Progenitor cell of endocrine pancreas (in vitro differentiated cells): ENCODE data around the gene LRIG1. TPM values are rescaled to one million over a fixed set of nuclear protein-coding genes. Genes with fewer than 3 reads are reported as not detected.

Experiments
- DNase-seq: peaks from one replicate; pipeline ENCODE4 v3.0.0; 2021; ENCODE audit warnings: low spot score; ENCODE audit not compliant: unreplicated experiment
- H3K27ac Mint-ChIP-seq: 2 replicates; pipeline ENCODE4 v1.8.0; 2021; ENCODE audit warnings: mild to moderate bottlenecking, moderate library complexity, mixed read lengths
- H3K27me3 Mint-ChIP-seq: 2 replicates; pipeline ENCODE4 v1.8.0; 2021; ENCODE audit warnings: mixed read lengths
- H3K36me3 Mint-ChIP-seq: 2 replicates; pipeline ENCODE4 v1.8.0; 2022; ENCODE audit warnings: mixed read lengths; ENCODE audit not compliant: insufficient read depth
- H3K4me1 Mint-ChIP-seq: 2 replicates; pipeline ENCODE4 v1.8.0; 2021; ENCODE audit warnings: low read depth, mixed read lengths
- H3K4me3 Mint-ChIP-seq: 2 replicates; pipeline ENCODE4 v1.8.0; 2021; ENCODE audit warnings: low read depth, mild to moderate bottlenecking, moderate library complexity, mixed read lengths
- H3K9me3 Mint-ChIP-seq: 2 replicates; pipeline ENCODE4 v1.8.0; 2021; ENCODE audit warnings: low read depth, mixed read lengths
- total RNA-seq: library from RNA; stranded (reverse); gene quantifications from 2 replicates; pipeline ENCODE4 v1.2.1, GENCODE V29; 2021
- TF ChIP-seq, protein P1 (sequence below): fragments of 200-600 bp; sonication (generic); IDR thresholded peaks from one replicate; pipeline ENCODE4 v1.5.0; 2021; ENCODE audit warnings: antibody characterized with exemption, mild to moderate bottlenecking; ENCODE audit not compliant: unreplicated experiment

Gene LRIG1
- total RNA-seq, 1 donor from 2014 or later, result 31.4 TPM

DNA sequence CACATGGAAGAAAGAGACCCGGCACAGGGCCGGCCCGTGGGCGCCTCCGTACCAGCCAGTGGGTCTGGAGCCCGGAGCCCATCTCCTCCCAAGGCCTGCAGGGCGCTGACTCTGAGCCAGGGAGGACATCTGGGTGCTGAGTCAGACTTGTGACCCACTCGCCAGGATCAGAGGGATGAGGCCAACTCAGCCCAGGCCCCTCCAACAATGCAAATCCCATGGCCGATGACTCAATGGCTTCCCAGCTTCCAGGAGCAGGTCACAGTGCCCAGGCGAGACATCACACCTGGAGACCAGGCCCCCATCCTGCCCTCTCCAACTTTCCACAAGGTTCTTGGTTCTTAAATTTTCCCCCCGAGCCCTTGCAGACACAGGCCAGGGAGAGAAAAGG, 95.1 kb downstream of the LRIG1 start:
- TF ChIP-seq, protein P1, sequence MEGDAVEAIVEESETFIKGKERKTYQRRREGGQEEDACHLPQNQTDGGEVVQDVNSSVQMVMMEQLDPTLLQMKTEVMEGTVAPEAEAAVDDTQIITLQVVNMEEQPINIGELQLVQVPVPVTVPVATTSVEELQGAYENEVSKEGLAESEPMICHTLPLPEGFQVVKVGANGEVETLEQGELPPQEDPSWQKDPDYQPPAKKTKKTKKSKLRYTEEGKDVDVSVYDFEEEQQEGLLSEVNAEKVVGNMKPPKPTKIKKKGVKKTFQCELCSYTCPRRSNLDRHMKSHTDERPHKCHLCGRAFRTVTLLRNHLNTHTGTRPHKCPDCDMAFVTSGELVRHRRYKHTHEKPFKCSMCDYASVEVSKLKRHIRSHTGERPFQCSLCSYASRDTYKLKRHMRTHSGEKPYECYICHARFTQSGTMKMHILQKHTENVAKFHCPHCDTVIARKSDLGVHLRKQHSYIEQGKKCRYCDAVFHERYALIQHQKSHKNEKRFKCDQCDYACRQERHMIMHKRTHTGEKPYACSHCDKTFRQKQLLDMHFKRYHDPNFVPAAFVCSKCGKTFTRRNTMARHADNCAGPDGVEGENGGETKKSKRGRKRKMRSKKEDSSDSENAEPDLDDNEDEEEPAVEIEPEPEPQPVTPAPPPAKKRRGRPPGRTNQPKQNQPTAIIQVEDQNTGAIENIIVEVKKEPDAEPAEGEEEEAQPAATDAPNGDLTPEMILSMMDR, result no peak
- H3K4me3 Mint-ChIP-seq, result no peak overlapping the region
- no peak for DNase-seq
- H3K4me1 Mint-ChIP-seq, result peaks cover 24% of the 10 kb centered on the region
- H3K36me3 Mint-ChIP-seq, result peaks cover 26% of the 10 kb centered on the region
- H3K27me3 Mint-ChIP-seq, result no peaks in the 10 kb centered on the region
- H3K27ac Mint-ChIP-seq, result no peak overlapping the region
- H3K9me3 Mint-ChIP-seq, result no peaks in the 10 kb centered on the region

DNA sequence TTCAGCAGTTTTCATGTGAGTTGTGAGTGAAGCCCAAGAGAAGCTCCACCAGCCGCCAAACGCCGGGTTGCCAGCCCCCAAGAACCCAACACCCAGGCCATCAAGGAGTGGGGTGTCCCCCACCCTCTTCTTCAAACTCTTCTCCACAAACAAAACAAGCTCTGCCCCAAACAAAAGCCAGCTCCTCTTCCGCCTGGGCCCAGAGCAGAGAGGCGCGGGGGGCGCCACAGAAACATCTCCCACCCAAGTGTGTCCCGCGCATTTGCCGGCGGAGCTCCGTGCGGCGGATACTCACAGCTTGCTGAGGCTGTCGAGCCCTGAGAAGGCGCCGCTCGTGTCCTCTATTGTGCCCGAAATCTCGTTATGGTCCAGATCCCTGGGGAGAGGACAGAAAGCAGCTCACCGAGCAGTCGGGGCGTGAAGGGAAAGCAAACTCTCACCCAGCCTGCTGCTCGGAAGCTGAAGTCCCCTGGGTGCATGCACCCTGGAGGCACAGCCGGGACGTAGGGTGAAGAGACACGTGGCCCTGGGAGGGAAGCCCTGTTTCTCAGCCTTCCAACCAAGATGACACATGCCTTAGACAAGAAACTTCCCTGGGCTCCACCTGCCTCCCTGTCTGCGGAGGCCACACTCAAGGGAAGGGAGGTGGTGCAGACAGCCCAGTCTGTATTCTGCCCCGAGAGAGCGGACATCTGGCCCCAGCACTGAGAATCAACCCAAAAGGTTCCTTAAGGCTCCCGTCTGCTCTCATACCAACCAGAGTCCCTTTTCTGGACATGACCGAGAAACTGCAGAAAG, 95.7 kb downstream of the LRIG1 start:
- no peak overlapping the region for H3K4me3 Mint-ChIP-seq
- H3K36me3 Mint-ChIP-seq, result peaks cover 25% of the 10 kb centered on the region
- no peak for DNase-seq
- H3K4me1 Mint-ChIP-seq, result peaks cover 24% of the 10 kb centered on the region
- no peaks in the 10 kb centered on the region for H3K9me3 Mint-ChIP-seq
- TF ChIP-seq, protein P1, result no peak
- H3K27ac Mint-ChIP-seq, result no peak overlapping the region
- H3K27me3 Mint-ChIP-seq, result no peaks in the 10 kb centered on the region

DNA sequence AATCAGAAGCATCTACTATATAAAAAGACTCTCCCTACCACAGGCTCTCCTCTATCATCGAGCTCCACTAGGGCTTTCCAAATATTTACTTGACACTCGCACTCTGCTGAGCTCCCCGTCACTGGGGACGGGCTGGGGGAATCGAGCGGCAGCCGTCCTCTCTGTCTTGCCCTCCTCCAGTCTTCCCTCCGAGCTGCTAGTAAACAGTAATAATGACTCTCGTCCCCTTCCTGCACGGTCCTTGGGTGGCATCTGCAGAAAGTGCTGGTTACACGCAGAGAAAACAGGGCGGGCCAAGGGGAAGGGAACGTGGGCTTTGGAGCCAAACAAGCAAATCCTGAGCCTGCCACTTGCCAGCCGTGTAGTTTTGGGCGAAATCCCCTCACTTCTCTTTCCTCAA, 96.6 kb downstream of the LRIG1 start:
- no peaks in the 10 kb centered on the region for H3K9me3 Mint-ChIP-seq
- H3K4me1 Mint-ChIP-seq, result peaks cover 24% of the 10 kb centered on the region
- H3K36me3 Mint-ChIP-seq, result peaks cover 23% of the 10 kb centered on the region
- no peak overlapping the region for H3K27ac Mint-ChIP-seq
- TF ChIP-seq, protein P1, result no peak
- no peak for DNase-seq
- H3K4me3 Mint-ChIP-seq, result no peak overlapping the region
- H3K27me3 Mint-ChIP-seq, result no peaks in the 10 kb centered on the region

DNA sequence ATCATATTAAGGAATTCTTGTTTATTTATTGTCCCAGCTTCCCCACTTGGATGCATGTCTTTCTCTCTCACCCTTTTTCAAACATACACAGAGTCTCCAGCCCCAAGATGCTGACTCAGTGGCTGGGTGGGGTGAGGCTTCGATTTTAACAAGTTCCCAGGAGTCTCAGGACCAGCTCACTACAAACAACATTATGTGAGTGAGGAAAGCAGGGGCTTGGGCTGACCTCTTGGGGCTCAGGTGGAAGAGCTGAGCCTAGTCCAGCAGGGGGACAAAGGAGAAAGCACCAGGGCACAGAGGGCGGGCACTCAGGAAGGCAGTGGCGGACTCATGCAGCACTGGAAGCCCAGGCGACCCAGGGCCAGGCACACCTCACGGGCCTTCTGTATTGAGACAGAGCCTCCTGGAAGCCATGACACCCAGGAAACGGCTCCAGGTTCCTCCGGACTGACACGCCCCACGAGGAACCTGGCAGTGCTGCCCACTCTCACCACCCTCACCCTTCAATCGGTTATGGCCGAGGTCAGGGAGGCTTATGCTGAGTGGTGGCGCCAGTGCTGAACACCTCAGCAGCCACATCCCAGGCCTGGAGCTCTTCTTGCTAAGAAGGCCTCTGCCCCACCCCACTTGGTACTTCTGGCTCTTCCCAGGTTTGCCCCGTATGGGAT, 97.4 kb downstream of the LRIG1 start:
- Mint-ChIP-seq H3K4me1 (peaks cover 24% of the 10 kb centered on the region), H3K27ac (no peak overlapping the region), H3K4me3 (no peak overlapping the region), H3K36me3 (peaks cover 20% of the 10 kb centered on the region), H3K9me3 (no peaks in the 10 kb centered on the region), H3K27me3 (no peaks in the 10 kb centered on the region)
- no peak for DNase-seq
- TF ChIP-seq, protein P1, result no peak

DNA sequence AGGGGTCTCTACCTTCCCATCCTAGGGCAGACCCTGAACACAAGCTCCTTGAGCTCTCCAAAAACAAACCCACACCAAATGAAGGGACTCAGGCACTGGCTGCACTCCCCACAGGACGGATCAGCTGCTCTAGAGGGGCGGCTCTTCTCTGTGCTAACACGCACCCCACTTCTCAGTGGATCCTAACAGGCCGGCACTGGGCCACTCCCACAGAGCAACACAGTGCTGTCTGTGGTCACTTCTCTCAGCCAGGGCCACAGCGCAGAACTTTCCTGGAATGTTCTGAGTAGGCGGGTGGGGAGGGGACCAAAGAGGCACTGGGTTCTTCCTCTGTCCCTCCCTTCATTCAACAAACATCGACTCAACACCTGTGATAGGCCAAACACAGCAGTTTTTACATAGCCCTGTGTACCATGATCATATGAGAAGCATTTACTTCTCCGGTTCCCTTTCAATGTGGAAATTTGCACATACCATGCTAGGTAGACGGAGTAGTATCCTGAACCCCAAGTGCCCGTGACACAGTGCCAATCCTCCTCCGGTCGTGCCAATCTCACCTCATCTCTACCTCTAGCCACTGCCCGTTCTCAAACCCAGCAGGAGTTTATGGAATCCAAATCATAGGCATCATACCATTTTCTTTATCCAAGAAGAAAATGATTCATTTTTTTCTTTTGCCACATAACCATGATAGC, 98.1 kb downstream of the LRIG1 start:
- H3K27ac Mint-ChIP-seq, result peak overlapping the region; percentile 71
- DNase-seq, result no peak
- no peak overlapping the region for H3K4me3 Mint-ChIP-seq
- H3K9me3 Mint-ChIP-seq, result no peaks in the 10 kb centered on the region
- no peaks in the 10 kb centered on the region for H3K27me3 Mint-ChIP-seq
- H3K4me1 Mint-ChIP-seq, result peaks cover 20% of the 10 kb centered on the region
- peaks cover 20% of the 10 kb centered on the region for H3K36me3 Mint-ChIP-seq
- TF ChIP-seq, protein P1, result no peak
